ENCODE results near the gene ANKRD12. TPM values are rescaled to one million over a fixed set of nuclear protein-coding genes. Genes with fewer than 3 reads are reported as not detected.

ANKRD12 gene
- total and polyA plus RNA-seq, 10 of the 15 experiments (the other 5 are each of a cell fraction or from before 2014, with no cell fraction given) = 5.9 to 45.7 (median 20.2) TPM

DNA sequence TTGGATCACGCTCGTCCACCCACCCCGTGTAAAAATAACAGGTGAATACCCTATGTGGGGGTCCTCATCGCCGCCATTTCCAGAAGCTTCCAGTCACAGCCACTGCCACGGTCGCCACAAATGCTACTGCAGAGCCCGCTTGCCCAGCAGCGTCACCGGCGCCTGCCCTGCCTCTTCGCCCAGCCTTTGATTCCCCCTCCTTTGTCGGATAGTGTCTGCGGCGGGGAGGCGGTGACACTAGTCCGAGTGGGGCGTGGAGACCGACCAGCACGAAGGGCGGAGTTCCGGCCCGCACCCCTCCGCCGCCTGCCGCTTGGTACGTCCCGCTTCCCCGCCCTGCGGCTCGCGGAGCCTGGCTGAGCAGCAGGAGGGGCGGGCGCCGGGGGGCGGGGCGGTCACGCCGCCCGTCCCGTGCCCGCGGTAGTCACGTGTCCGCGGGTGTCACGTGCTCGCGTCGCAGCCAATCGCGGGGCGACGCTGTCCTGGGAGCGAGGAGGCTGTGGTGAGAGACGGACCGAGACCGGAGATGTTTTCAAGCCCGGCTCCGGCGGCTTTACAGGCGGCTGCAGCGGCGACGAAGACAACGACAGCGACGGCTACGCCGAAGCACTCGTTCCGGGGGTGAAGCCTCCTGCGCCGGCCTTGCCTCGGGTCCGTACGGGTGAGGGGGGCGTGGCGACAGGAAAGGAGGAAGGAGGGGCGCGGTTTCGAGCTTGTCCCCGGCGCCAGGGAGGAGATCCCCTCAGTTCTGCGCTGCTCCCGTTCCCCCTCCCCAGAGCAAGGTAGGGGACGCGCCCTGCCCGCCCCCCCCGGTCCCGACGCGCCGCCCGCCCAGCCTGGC, at the start of gene ANKRD12 (continued):
- TF ChIP-seq LARP7 (IDR thresholded peaks at IDR 0.05) (peak; percentile 33; the same call in 1 of the 2 replicates), SKIL (IDR thresholded peaks at IDR 0.05; ENCODE audit: low read depth, poor library complexity, severe bottlenecking) (peak; percentile 62), ATF3 (IDR thresholded peaks at IDR 0.05; ENCODE audit: borderline replicate concordance, extremely low read depth, low read depth, low read length) (peak; percentile 97), ATF7 (IDR thresholded peaks at IDR 0.05; ENCODE audit: low read depth) (peak; percentile 97), ZZZ3 (IDR thresholded peaks at IDR 0.05; ENCODE audit: control insufficient read depth, insufficient read length, low read depth) (no peak), ZSCAN29 (IDR thresholded peaks at IDR 0.05) (no peak), GATAD2B (conservative IDR thresholded peaks at IDR 0.05; ENCODE audit: low read depth) (peak; percentile 77; the same call in 1 of the 2 replicates), NFYA (IDR thresholded peaks at IDR 0.05; ENCODE audit: borderline replicate concordance, low read depth, low read length) (no peak), IKZF1 (conservative IDR thresholded peaks at IDR 0.05) (peak; percentile 58), RCOR1 (conservative IDR thresholded peaks at IDR 0.05; ENCODE audit: low read depth, low read length) (no peak), SMAD5 (IDR thresholded peaks at IDR 0.05; ENCODE audit: low read depth) (0 out of 2 replicates have a peak, but pooled peaks have one; percentile 37), TAF1 (IDR thresholded peaks at IDR 0.05; ENCODE audit: borderline replicate concordance, low read depth, low read length) (0 out of 2 replicates have a peak, but pooled peaks have one; percentile 47), ZNF207 (IDR thresholded peaks at IDR 0.05; ENCODE audit: borderline replicate concordance) (peak; percentile 47; the same call in 1 of the 2 replicates), POLR2A (IDR thresholded peaks at IDR 0.05; ENCODE audit: low read depth, low read length) (peak; percentile 90), DPF2 (IDR thresholded peaks at IDR 0.05) (peak; percentile 49), USF2 (IDR thresholded peaks at IDR 0.05; ENCODE audit: borderline replicate concordance, low read depth, low read length) (peak; percentile 98), ZBTB40 (IDR thresholded peaks at IDR 0.05; ENCODE audit: borderline replicate concordance) (peak; percentile 57; the same call in 1 of the 2 replicates)
- TF ChIP-seq, protein P1, sequence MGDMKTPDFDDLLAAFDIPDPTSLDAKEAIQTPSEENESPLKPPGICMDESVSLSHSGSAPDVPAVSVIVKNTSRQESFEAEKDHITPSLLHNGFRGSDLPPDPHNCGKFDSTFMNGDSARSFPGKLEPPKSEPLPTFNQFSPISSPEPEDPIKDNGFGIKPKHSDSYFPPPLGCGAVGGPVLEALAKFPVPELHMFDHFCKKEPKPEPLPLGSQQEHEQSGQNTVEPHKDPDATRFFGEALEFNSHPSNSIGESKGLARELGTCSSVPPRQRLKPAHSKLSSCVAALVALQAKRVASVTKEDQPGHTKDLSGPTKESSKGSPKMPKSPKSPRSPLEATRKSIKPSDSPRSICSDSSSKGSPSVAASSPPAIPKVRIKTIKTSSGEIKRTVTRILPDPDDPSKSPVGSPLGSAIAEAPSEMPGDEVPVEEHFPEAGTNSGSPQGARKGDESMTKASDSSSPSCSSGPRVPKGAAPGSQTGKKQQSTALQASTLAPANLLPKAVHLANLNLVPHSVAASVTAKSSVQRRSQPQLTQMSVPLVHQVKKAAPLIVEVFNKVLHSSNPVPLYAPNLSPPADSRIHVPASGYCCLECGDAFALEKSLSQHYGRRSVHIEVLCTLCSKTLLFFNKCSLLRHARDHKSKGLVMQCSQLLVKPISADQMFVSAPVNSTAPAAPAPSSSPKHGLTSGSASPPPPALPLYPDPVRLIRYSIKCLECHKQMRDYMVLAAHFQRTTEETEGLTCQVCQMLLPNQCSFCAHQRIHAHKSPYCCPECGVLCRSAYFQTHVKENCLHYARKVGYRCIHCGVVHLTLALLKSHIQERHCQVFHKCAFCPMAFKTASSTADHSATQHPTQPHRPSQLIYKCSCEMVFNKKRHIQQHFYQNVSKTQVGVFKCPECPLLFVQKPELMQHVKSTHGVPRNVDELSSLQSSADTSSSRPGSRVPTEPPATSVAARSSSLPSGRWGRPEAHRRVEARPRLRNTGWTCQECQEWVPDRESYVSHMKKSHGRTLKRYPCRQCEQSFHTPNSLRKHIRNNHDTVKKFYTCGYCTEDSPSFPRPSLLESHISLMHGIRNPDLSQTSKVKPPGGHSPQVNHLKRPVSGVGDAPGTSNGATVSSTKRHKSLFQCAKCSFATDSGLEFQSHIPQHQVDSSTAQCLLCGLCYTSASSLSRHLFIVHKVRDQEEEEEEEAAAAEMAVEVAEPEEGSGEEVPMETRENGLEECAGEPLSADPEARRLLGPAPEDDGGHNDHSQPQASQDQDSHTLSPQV (IDR thresholded peaks at IDR 0.05) = no peak

Data from GM12878 (cell line).